ENCODE results near the gene FMNL2. TPM values are rescaled to one million over a fixed set of nuclear protein-coding genes. Genes with fewer than 3 reads are reported as not detected.

FMNL2 gene
- total RNA-seq, 1 experiment from 2014 or later, result 29.0 TPM

DNA sequence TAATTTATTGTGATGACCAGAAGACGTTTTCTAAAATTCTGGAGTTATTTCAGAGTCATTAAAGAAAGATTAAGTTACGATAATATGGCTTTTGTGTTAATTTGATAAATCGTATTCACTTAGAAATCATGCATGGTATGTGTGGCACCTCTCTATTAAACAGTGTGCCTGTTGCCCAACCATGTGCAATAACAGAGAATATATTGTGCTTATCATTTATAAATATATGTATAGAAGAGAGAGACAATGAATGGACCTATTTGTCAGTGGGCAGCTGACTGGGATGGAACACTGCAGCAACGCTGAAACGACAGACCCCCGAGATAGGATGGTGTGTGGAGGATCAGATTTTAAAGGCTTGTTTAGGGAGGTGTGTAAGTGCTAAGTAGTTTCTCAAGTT lies 172.9 kb downstream of the FMNL2 start:
- ChIA-PET POLR2A (ENCODE audit: unreplicated experiment) (interaction anchor here (0.5 to 0.6 kb wide), 2 partner anchors 17 to 99 kb away, joined by 4 to 13 read pairs; no protein-coding TSS in a partner anchor), CTCF (interaction anchor here (0.6 kb wide), 1 partner anchor 81 kb away, joined by 4 read pairs; no protein-coding TSS in a partner anchor)
- no peaks in the 10 kb centered on the region for H4K20me1 ChIP-seq (ENCODE audit: insufficient read depth)
- peaks cover 14% of the 10 kb centered on the region; the same call in 1 of the 2 replicates for H3F3A ChIP-seq (ENCODE audit: insufficient read depth, low read depth)
- no TSS peak for BruUV-seq (replicated peaks)
- no peaks in the 10 kb centered on the region for H3K9me2 ChIP-seq (ENCODE audit: insufficient read depth)
- TF ChIP-seq EZH2 (IDR thresholded peaks at IDR 0.05; ENCODE audit: low read depth), result no peak
- TF ChIP-seq, protein P1, sequence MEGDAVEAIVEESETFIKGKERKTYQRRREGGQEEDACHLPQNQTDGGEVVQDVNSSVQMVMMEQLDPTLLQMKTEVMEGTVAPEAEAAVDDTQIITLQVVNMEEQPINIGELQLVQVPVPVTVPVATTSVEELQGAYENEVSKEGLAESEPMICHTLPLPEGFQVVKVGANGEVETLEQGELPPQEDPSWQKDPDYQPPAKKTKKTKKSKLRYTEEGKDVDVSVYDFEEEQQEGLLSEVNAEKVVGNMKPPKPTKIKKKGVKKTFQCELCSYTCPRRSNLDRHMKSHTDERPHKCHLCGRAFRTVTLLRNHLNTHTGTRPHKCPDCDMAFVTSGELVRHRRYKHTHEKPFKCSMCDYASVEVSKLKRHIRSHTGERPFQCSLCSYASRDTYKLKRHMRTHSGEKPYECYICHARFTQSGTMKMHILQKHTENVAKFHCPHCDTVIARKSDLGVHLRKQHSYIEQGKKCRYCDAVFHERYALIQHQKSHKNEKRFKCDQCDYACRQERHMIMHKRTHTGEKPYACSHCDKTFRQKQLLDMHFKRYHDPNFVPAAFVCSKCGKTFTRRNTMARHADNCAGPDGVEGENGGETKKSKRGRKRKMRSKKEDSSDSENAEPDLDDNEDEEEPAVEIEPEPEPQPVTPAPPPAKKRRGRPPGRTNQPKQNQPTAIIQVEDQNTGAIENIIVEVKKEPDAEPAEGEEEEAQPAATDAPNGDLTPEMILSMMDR (conservative IDR thresholded peaks at IDR 0.05), result no peak
- H3K36me3 ChIP-seq (ENCODE audit: low read depth), result no peaks in the 10 kb centered on the region
- peaks cover 84% of the 10 kb centered on the region for H3K79me2 ChIP-seq (ENCODE audit: low read depth)
- no peak overlapping the region for H3K27ac ChIP-seq
- peaks cover 54% of the 10 kb centered on the region for H3K4me1 ChIP-seq (replicated peaks; ENCODE audit: insufficient read depth)
- no peak for DNase-seq
- no peak overlapping the region for H2AFZ ChIP-seq
- no peaks in the 10 kb centered on the region for H3K27me3 ChIP-seq (ENCODE audit: insufficient read depth, low read depth)
- no peaks in the 10 kb centered on the region for H3K9me3 ChIP-seq (ENCODE audit: insufficient read depth, low read depth)
- H3K4me2 ChIP-seq, result no peak overlapping the region
- intact Hi-C loops (cut with micrococcal nuclease; ENCODE audit: unreplicated experiment), result loop anchor here (2.0 to 10.0 kb wide), 3 partner anchors 41 to 173 kb away; partner anchors contain the start of gene FMNL2
- H3K4me3 ChIP-seq, result no peak overlapping the region

- Histone ChIP-seq H4K20me1 (ENCODE audit: insufficient read depth) (no peaks in the 10 kb centered on the region), H3K4me2 (no peak overlapping the region), H3K9me3 (ENCODE audit: insufficient read depth, low read depth) (no peaks in the 10 kb centered on the region), H3K4me3 (no peak overlapping the region), H3K27ac (no peak overlapping the region), H2AFZ (no peak overlapping the region), H3K4me1 (replicated peaks; ENCODE audit: insufficient read depth) (peaks cover 55% of the 10 kb centered on the region), H3K36me3 (ENCODE audit: low read depth) (no peaks in the 10 kb centered on the region), H3K79me2 (ENCODE audit: low read depth) (peaks cover 83% of the 10 kb centered on the region), H3K9me2 (ENCODE audit: insufficient read depth) (no peaks in the 10 kb centered on the region), H3K27me3 (ENCODE audit: insufficient read depth, low read depth) (no peaks in the 10 kb centered on the region), H3F3A (ENCODE audit: insufficient read depth, low read depth) (peaks cover 19% of the 10 kb centered on the region)
- POLR2A ChIA-PET (ENCODE audit: unreplicated experiment), result interaction anchor here (0.5 to 0.6 kb wide), 2 partner anchors 17 to 99 kb away, joined by 4 to 13 read pairs; no protein-coding TSS in a partner anchor
- peak; percentile 23 to 37 for DNase-seq
- no TSS peak for BruUV-seq (replicated peaks)
- CTCF ChIA-PET, result interaction anchor here (0.6 kb wide), 1 partner anchor 80 kb away, joined by 4 read pairs; no protein-coding TSS in a partner anchor
- intact Hi-C loops (cut with micrococcal nuclease; ENCODE audit: unreplicated experiment), result loop anchor here (5.0 to 10.0 kb wide), 2 partner anchors 41 to 106 kb away; no protein-coding TSS in a partner anchor
- no peak for TF ChIP-seq EZH2 (IDR thresholded peaks at IDR 0.05; ENCODE audit: low read depth)
- TF ChIP-seq, protein P1 (conservative IDR thresholded peaks at IDR 0.05), result no peak
Measured at GRCh38 chr2:152508446-152508845, 173.5 kb downstream of the FMNL2 start.

DNA sequence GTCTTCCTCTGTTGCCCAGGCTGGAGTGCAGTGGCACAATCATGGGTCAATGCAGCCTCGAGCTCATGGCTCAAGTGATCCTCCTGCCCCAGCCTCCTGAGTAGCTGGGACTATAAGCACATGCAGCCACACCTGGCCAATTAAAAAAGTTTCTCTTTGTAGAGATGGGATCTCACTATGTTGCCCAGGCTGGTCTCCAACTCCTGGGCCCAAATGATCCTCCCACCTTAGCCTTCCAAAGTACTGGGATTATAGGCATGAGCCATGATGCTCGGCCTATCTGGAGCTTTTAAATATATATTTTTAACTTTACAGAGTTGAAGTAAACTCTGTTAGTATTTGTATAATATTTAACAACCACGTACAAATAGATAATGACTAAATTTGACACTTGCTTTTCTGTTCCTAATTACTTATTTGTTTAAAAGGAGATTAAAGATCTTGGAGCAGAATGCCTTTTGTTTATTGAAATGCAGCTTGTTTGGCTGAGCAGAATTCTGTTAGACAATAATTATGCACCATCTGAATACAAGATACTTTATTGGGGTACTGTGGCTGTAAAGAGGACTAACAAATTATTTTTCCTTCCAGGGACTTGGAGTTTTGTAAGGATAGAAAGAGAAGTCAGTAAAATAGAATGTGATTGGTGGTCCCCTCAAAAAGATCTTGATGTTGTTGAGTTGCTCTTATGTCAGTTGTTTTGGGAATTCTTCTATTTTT lies 175.0 kb downstream of the FMNL2 start:
- ChIA-PET CTCF (no interaction called here), POLR2A (ENCODE audit: unreplicated experiment) (interaction anchor here (0.7 kb wide), 1 partner anchor 174 kb away, joined by 8 read pairs; no protein-coding TSS in a partner anchor)
- H3K4me3 ChIP-seq, result no peak overlapping the region
- DNase-seq, result no peak
- intact Hi-C loops (cut with micrococcal nuclease; ENCODE audit: unreplicated experiment), result loop anchor here (5.0 to 10.0 kb wide), 2 partner anchors 43 to 105 kb away; no protein-coding TSS in a partner anchor
- H3K4me2 ChIP-seq, result no peak overlapping the region
- TF ChIP-seq, protein P1 (conservative IDR thresholded peaks at IDR 0.05), result no peak
- TF ChIP-seq EZH2 (IDR thresholded peaks at IDR 0.05; ENCODE audit: low read depth), result no peak
- no peak overlapping the region for H2AFZ ChIP-seq
- H4K20me1 ChIP-seq (ENCODE audit: insufficient read depth), result no peaks in the 10 kb centered on the region
- H3K4me1 ChIP-seq (replicated peaks; ENCODE audit: insufficient read depth), result peaks cover 55% of the 10 kb centered on the region
- H3K9me3 ChIP-seq (ENCODE audit: insufficient read depth, low read depth), result no peaks in the 10 kb centered on the region
- H3K27me3 ChIP-seq (ENCODE audit: insufficient read depth, low read depth), result no peaks in the 10 kb centered on the region
- H3K27ac ChIP-seq, result no peak overlapping the region
- peaks cover 28% of the 10 kb centered on the region for H3F3A ChIP-seq (ENCODE audit: insufficient read depth, low read depth)
- peaks cover 78% of the 10 kb centered on the region for H3K79me2 ChIP-seq (ENCODE audit: low read depth)
- H3K36me3 ChIP-seq (ENCODE audit: low read depth), result no peaks in the 10 kb centered on the region
- no TSS peak for BruUV-seq (replicated peaks)
- H3K9me2 ChIP-seq (ENCODE audit: insufficient read depth), result no peaks in the 10 kb centered on the region

Data from PC-9 (cell line).